GM12878 (cell line): Measurements from ENCODE around the gene ATG10. TPM values are rescaled to one million over a fixed set of nuclear protein-coding genes. Genes with fewer than 3 reads are reported as not detected.

ENCODE experiments used
- ATAC-seq: fragments of 200-7000 bp; cut with Tn5 transposase; 3 replicates; pipeline ENCODE4 v1.9.1; 2020; ENCODE audit warnings: mild to moderate bottlenecking, moderate library complexity
- BruUV-seq: library from RNA; stranded (reverse); fragments of 400-500 nt; replicated peaks from 2 replicates; lab custom pipeline; 2021; lab: Mats Ljungman, UMichigan
- CTCF ChIA-PET: fragments of 300-600 bp; sonication (Branson Sonifier 250); formaldehyde crosslinking; extraction: SDS; loops from one replicate; lab custom pipeline; 2021; ENCODE audit warnings: inconsistent platforms; lab: Yijun Ruan, JAX
- POLR2A ChIA-PET: fragments of 350-600 bp; formaldehyde crosslinking; extraction: SDS; loops from one replicate; lab custom pipeline; 2021; ENCODE audit warnings: inconsistent platforms; lab: Charles Lee
- RAD21 ChIA-PET: fragments of 300-600 bp; sonication (Branson Sonifier 250); formaldehyde crosslinking; loops from one replicate; lab custom pipeline; 2023; ENCODE audit warnings: antibody characterized with exemption; ENCODE audit not compliant: unreplicated experiment; lab: Charles Lee
- SMC1A ChIA-PET: fragments of 300-600 bp; sonication (Branson Sonifier 250); formaldehyde crosslinking; loops from one replicate; lab custom pipeline; 2023; ENCODE audit not compliant: unreplicated experiment, uncharacterized antibody; lab: Charles Lee
- DNase-seq: peaks from one replicate; pipeline ENCODE4 v3.0.0-alpha.2; 2011; ENCODE audit warnings: low read depth, low spot score
- FAIRE-seq: peaks from 3 replicates; lab custom pipeline; 2011; peaks lifted over from hg19 to GRCh38; lab: Jason Lieb, UNC
- H2AFZ ChIP-seq: 2 replicates; pipeline ENCODE4 v1.6.0; 2011; ENCODE audit warnings: low read depth, low read length, control low read depth; ENCODE audit not compliant: control insufficient read depth
- H3K27ac ChIP-seq: 2 replicates; pipeline ENCODE4 v1.5.1; 2011; ENCODE audit warnings: control low read depth; ENCODE audit not compliant: control insufficient read depth, insufficient read depth
- H3K27me3 ChIP-seq, 2 experiments: replicated peaks in 1 of 2; 2 replicates each; pipeline versions ENCODE4 v1.6.0 to v1.6.1; 2011; ENCODE audit warnings: low read length in 1 of 2; ENCODE audit not compliant: control insufficient read depth in 2 of 2, insufficient read depth in 2 of 2
- H3K36me3 ChIP-seq, 2 experiments: 2 replicates each; pipeline ENCODE4 v1.5.1; 2011; ENCODE audit warnings: low read length in 1 of 2; ENCODE audit not compliant: control insufficient read depth in 2 of 2, insufficient read depth in 2 of 2
- H3K4me1 ChIP-seq: 2 replicates; pipeline ENCODE4 v1.6.1; 2011; ENCODE audit warnings: mild to moderate bottlenecking, low read length, moderate library complexity, mixed read lengths; ENCODE audit not compliant: control insufficient read depth, insufficient read depth
- H3K4me2 ChIP-seq: 2 replicates; pipeline ENCODE4 v1.6.0; 2011; ENCODE audit warnings: control low read depth; ENCODE audit not compliant: control insufficient read depth, insufficient read depth
- H3K4me3 ChIP-seq: fragments of 200-600 bp; sonication (generic); 2 replicates; pipeline ENCODE4 v1.5.1; 2016
- H3K79me2 ChIP-seq: 2 replicates; pipeline ENCODE4 v1.6.0; 2011; ENCODE audit warnings: low read length; ENCODE audit not compliant: control insufficient read depth, insufficient read depth
- H3K9ac ChIP-seq: 2 replicates; pipeline ENCODE4 v1.8.0; 2011; ENCODE audit warnings: low read length, control low read depth, mixed read lengths; ENCODE audit not compliant: control insufficient read depth, insufficient read depth
- H3K9me3 ChIP-seq: replicated peaks from 3 replicates; pipeline ENCODE4 v1.5.1; 2011; ENCODE audit warnings: mild to moderate bottlenecking, low read length; ENCODE audit not compliant: control insufficient read depth, insufficient read depth
- H4K20me1 ChIP-seq: 2 replicates; pipeline ENCODE4 v1.6.0; 2011; ENCODE audit not compliant: control insufficient read depth, insufficient read depth
- EED ChIP-seq: sonication (generic); IDR thresholded peaks from 2 replicates; pipeline ENCODE4 v1.6.1; 2016; ENCODE audit warnings: antibody characterized with exemption, low read depth
- GABPA ChIP-seq: IDR thresholded peaks from 2 replicates; pipeline ENCODE4 v1.6.1; 2014; ENCODE audit warnings: antibody characterized with exemption, low read depth, mild to moderate bottlenecking, inconsistent platforms
- KDM1A ChIP-seq: fragments of 200-600 bp; sonication (generic); IDR thresholded peaks from 2 replicates; pipeline ENCODE4 v1.6.1; 2016; ENCODE audit warnings: borderline replicate concordance
- RAD51 ChIP-seq: fragments of 450-650 bp; IDR thresholded peaks from 2 replicates; pipeline ENCODE4 v1.6.1; 2016; ENCODE audit warnings: moderate library complexity, mild to moderate bottlenecking, inconsistent platforms
- SMC3 ChIP-seq: IDR thresholded peaks from 2 replicates; pipeline ENCODE4 v1.6.1; 2011; ENCODE audit warnings: low read length, improper control_type of control experiment, borderline replicate concordance
- ZBTB11 ChIP-seq: fragments of 450-650 bp; formaldehyde crosslinking; IDR thresholded peaks from 2 replicates; pipeline ENCODE4 v1.5.0; 2022; ENCODE audit warnings: mild to moderate bottlenecking, missing genetic modification characterization
- WGBS: methylation state at CpG from one replicate; pipeline ENCODE4 v1.1.6; 2016; ENCODE audit warnings: low lambda C conversion rate; ENCODE audit not compliant: insufficient replicate concordance, insufficient coverage; ENCODE audit errors: missing lambda C conversion rate; 5-methylcytosine and 5-hydroxymethylcytosine counted together
- in situ Hi-C: fragments of 300-500 bp; cut with MboI; formaldehyde crosslinking; loops from 9 replicates; pipeline ENCODE4 v1.14.3; 2018; ENCODE audit warnings: mixed read lengths
- intact Hi-C: fragments of 100-400 bp; cut with micrococcal nuclease; formaldehyde crosslinking; loops from one replicate; pipeline ENCODE4 v1.14.2; 2022; ENCODE audit not compliant: unreplicated experiment
- polyA plus RNA-seq, 11 experiments: library from polyadenylated mRNA; depleted of rRNA in 4 of 11; unstranded in 6 of 11; stranded (reverse) in 5 of 11; fragments of >200 nt; fragmentation: Nextera tagmentation in 4 of 11; fragmentation: Illumina TruSeq in 1 of 11; extraction: Ambion mirVana in 4 of 11; extraction: Trizol in 1 of 11; gene quantifications; 1 replicate in 1 of 11; 2 replicates in 10 of 11; pipeline versions ENCODE4 v1.2.1 to v1.2.3, GENCODE V29; 2011 to 2016; ENCODE audit warnings: inconsistent platforms in 2 of 11, missing spikeins in 2 of 11, low read depth in 1 of 11
- total RNA-seq, 4 experiments: library from RNA; depleted of rRNA in 3 of 4; stranded (reverse); fragments of >200 nt in 3 of 4; fragmentation: Illumina TruSeq in 1 of 4; extraction: Trizol in 1 of 4; gene quantifications; 2 replicates each; pipeline versions ENCODE4 v1.2.1 to v1.2.3, GENCODE V29; 2013 to 2021
- TF ChIP-seq, protein P1 (sequence below): IDR thresholded peaks from 2 replicates; pipeline ENCODE4 v1.6.1; 2011; ENCODE audit warnings: borderline replicate concordance, low read depth, mild to moderate bottlenecking, moderate library complexity, low read length; ENCODE audit not compliant: insufficient read depth, poor library complexity, severe bottlenecking
- TF ChIP-seq, protein P2 (sequence below): fragments of 450-650 bp; IDR thresholded peaks from 2 replicates; pipeline ENCODE4 v1.6.1; 2018; ENCODE audit warnings: borderline replicate concordance, mild to moderate bottlenecking; ENCODE audit not compliant: partially characterized antibody
- TF ChIP-seq, protein P3 (sequence below): fragments of 150-350 bp; IDR thresholded peaks from 2 replicates; pipeline ENCODE4 v1.6.1; 2014; ENCODE audit warnings: mild to moderate bottlenecking, low read depth, low read length
- TF ChIP-seq, protein P4 (sequence below): fragments of 450-650 bp; IDR thresholded peaks from 2 replicates; pipeline ENCODE4 v1.6.1; 2017; ENCODE audit warnings: antibody characterized with exemption, mild to moderate bottlenecking, moderate library complexity

ATG10 gene
- total and polyA plus RNA-seq, 10 of the 15 experiments (the other 5 are each of a cell fraction or from before 2014, with no cell fraction given) = 3.8 to 14.4 (median 6.5) TPM

GRCh38 chr5:82031220-82032119 lies 59.6 kb downstream of the ATG10 start:
- no peaks in the 10 kb centered on the region for H3K79me2 ChIP-seq
- no peak; the same call in 2 of the 3 replicates for ATAC-seq
- SMC1A ChIA-PET = no interaction called here
- no peaks in the 10 kb centered on the region for H3K27me3 ChIP-seq
- no peaks in the 10 kb centered on the region for H3K4me1 ChIP-seq
- H3K9ac ChIP-seq = no peak overlapping the region
- RAD21 ChIA-PET = no interaction called here
- CTCF ChIA-PET = no interaction called here
- BruUV-seq = no TSS peak
- POLR2A ChIA-PET = no interaction called here
- 88% methylated on average over 4 of the region's 4 CpGs for WGBS
- H4K20me1 ChIP-seq = no peaks in the 10 kb centered on the region
- H3K4me2 ChIP-seq = no peak overlapping the region
- H3K36me3 ChIP-seq = no peaks in the 10 kb centered on the region
- no peak for DNase-seq
- H3K9me3 ChIP-seq = no peaks in the 10 kb centered on the region
- H3K4me3 ChIP-seq = no peak overlapping the region
- no peak overlapping the region for H3K27ac ChIP-seq
- in situ Hi-C loops (no loop called here), intact Hi-C loops (no loop called here)
- FAIRE-seq = no peak
- H2AFZ ChIP-seq = no peak overlapping the region
- TF ChIP-seq EED (no peak), GABPA (no peak), KDM1A (no peak), ZBTB11 (CRISPR knock-in tag) (no peak), RAD51 (no peak), SMC3 (no peak)
- TF ChIP-seq, protein P1, sequence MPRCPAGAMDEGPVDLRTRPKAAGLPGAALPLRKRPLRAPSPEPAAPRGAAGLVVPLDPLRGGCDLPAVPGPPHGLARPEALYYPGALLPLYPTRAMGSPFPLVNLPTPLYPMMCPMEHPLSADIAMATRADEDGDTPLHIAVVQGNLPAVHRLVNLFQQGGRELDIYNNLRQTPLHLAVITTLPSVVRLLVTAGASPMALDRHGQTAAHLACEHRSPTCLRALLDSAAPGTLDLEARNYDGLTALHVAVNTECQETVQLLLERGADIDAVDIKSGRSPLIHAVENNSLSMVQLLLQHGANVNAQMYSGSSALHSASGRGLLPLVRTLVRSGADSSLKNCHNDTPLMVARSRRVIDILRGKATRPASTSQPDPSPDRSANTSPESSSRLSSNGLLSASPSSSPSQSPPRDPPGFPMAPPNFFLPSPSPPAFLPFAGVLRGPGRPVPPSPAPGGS = no peak
- TF ChIP-seq, protein P2, sequence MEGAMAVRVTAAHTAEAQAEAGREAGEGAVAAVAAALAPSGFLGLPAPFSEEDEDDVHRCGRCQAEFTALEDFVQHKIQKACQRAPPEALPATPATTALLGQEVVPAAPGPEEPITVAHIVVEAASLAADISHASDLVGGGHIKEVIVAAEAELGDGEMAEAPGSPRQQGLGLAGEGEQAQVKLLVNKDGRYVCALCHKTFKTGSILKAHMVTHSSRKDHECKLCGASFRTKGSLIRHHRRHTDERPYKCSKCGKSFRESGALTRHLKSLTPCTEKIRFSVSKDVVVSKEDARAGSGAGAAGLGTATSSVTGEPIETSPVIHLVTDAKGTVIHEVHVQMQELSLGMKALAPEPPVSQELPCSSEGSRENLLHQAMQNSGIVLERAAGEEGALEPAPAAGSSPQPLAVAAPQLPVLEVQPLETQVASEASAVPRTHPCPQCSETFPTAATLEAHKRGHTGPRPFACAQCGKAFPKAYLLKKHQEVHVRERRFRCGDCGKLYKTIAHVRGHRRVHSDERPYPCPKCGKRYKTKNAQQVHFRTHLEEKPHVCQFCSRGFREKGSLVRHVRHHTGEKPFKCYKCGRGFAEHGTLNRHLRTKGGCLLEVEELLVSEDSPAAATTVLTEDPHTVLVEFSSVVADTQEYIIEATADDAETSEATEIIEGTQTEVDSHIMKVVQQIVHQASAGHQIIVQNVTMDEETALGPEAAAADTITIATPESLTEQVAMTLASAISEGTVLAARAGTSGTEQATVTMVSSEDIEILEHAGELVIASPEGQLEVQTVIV = no peak
- TF ChIP-seq, protein P3, sequence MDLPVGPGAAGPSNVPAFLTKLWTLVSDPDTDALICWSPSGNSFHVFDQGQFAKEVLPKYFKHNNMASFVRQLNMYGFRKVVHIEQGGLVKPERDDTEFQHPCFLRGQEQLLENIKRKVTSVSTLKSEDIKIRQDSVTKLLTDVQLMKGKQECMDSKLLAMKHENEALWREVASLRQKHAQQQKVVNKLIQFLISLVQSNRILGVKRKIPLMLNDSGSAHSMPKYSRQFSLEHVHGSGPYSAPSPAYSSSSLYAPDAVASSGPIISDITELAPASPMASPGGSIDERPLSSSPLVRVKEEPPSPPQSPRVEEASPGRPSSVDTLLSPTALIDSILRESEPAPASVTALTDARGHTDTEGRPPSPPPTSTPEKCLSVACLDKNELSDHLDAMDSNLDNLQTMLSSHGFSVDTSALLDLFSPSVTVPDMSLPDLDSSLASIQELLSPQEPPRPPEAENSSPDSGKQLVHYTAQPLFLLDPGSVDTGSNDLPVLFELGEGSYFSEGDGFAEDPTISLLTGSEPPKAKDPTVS = no peak
- TF ChIP-seq, protein P4, sequence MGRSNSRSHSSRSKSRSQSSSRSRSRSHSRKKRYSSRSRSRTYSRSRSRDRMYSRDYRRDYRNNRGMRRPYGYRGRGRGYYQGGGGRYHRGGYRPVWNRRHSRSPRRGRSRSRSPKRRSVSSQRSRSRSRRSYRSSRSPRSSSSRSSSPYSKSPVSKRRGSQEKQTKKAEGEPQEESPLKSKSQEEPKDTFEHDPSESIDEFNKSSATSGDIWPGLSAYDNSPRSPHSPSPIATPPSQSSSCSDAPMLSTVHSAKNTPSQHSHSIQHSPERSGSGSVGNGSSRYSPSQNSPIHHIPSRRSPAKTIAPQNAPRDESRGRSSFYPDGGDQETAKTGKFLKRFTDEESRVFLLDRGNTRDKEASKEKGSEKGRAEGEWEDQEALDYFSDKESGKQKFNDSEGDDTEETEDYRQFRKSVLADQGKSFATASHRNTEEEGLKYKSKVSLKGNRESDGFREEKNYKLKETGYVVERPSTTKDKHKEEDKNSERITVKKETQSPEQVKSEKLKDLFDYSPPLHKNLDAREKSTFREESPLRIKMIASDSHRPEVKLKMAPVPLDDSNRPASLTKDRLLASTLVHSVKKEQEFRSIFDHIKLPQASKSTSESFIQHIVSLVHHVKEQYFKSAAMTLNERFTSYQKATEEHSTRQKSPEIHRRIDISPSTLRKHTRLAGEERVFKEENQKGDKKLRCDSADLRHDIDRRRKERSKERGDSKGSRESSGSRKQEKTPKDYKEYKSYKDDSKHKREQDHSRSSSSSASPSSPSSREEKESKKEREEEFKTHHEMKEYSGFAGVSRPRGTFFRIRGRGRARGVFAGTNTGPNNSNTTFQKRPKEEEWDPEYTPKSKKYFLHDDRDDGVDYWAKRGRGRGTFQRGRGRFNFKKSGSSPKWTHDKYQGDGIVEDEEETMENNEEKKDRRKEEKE = no peak
